ENCODE results near the gene MDM4.

MDM4 gene

GRCh38 chr1:204493145-204493983, 22.8 kb upstream of the MDM4 start:
- TF ChIP-seq CTCF (IDR thresholded peaks at IDR 0.05; ENCODE audit: low read depth, low read length, missing control alignments) = no peak
- peak overlapping the region; percentile 78 for H3K4me3 ChIP-seq (replicated peaks; ENCODE audit: low read depth, low read length)
- no peak for DNase-seq (ENCODE audit: extremely low read depth, low read depth)

GRCh38 chr1:204493984-204494280, 22.3 kb upstream of the MDM4 start:
- no peak for DNase-seq (ENCODE audit: extremely low read depth, low read depth)
- peak overlapping the region; percentile 78 for H3K4me3 ChIP-seq (replicated peaks; ENCODE audit: low read depth, low read length)
- TF ChIP-seq CTCF (IDR thresholded peaks at IDR 0.05; ENCODE audit: low read depth, low read length, missing control alignments) = no peak

GRCh38 chr1:204494281-204495077, 21.7 kb upstream of the MDM4 start, which contains the start of gene PIK3C2B:
Gene PIK3C2B (minus strand): TSS chr1:204494805. CDS start chr1:204469802, 25,003 bp downstream.
- peak; percentile 14 for TF ChIP-seq CTCF (IDR thresholded peaks at IDR 0.05; ENCODE audit: low read depth, low read length, missing control alignments)
- DNase-seq (ENCODE audit: extremely low read depth, low read depth) = no peak
- peak within 1 kb of the TSS; percentile 78 for H3K4me3 ChIP-seq (replicated peaks; ENCODE audit: low read depth, low read length)

GRCh38 chr1:204495078-204495753, 21.0 kb upstream of the MDM4 start:
- no peak for DNase-seq (ENCODE audit: extremely low read depth, low read depth)
- peak overlapping the region; percentile 78 for H3K4me3 ChIP-seq (replicated peaks; ENCODE audit: low read depth, low read length)
- TF ChIP-seq CTCF (IDR thresholded peaks at IDR 0.05; ENCODE audit: low read depth, low read length, missing control alignments) = no peak

GRCh38 chr1:204495777-204496176, 20.4 kb upstream of the MDM4 start:
- no peak overlapping the region for H3K4me3 ChIP-seq (replicated peaks; ENCODE audit: low read depth, low read length)
- DNase-seq (ENCODE audit: extremely low read depth, low read depth) = no peak
- no peak for TF ChIP-seq CTCF (IDR thresholded peaks at IDR 0.05; ENCODE audit: low read depth, low read length, missing control alignments)

- no peak overlapping the region for H3K4me3 ChIP-seq (replicated peaks; ENCODE audit: low read depth, low read length)
- TF ChIP-seq CTCF (IDR thresholded peaks at IDR 0.05; ENCODE audit: low read depth, low read length, missing control alignments) = no peak
- no peak for DNase-seq (ENCODE audit: extremely low read depth, low read depth)
Observed at GRCh38 chr1:204498981-204499380, 17.2 kb upstream of the MDM4 start.
